A673 (cell line): ENCODE measurements around the gene GMDS.

Experiments used
- CTCF ChIP-seq: fragments of 300-800, 200-600 bp; sonication (generic); conservative IDR thresholded peaks from 2 replicates; pipeline ENCODE4 v1.5.1; 2017; ENCODE audit warnings: low read depth, mild to moderate bottlenecking, antibody characterized with exemption, low read length, moderate library complexity, mixed read lengths
- EZH2 ChIP-seq: fragments of 200-600 bp; sonication (generic); IDR thresholded peaks from 2 replicates; pipeline ENCODE4 v1.6.1; 2017; ENCODE audit warnings: borderline replicate concordance, low read depth, mild to moderate bottlenecking, mixed read lengths, antibody characterized with exemption, low read length; ENCODE audit not compliant: poor library complexity, severe bottlenecking

- TF ChIP-seq CTCF (no peak), EZH2 (no peak)
Measured at GRCh38 chr6:1796706-1797529, 448.5 kb downstream of the GMDS start.
